ENCODE data around the gene PCDH15. TPM values are rescaled to one million over a fixed set of nuclear protein-coding genes. Genes with fewer than 3 reads are reported as not detected.

Gene PCDH15
- total and polyA plus RNA-seq, 12 donors = 1.9 to 34.2 (median 10.2) TPM

- intact Hi-C loops (cut with DNase I) = no loop called here
- no peak overlapping the region for H3K27ac ChIP-seq
- no peaks in the 10 kb centered on the region for H3K4me1 ChIP-seq (replicated peaks in 1 of 2)
- TF ChIP-seq CTCF (IDR thresholded peaks at IDR 0.05) = no peak
- TF ChIP-seq POLR2A (IDR thresholded peaks at IDR 0.05) = no peak
- no peak for DNase-seq
- no peaks in the 10 kb centered on the region for H3K36me3 ChIP-seq (replicated peaks in 1 of 2)
- no peaks in the 10 kb centered on the region for H3K9me3 ChIP-seq (replicated peaks in 1 of 3)
- H3K4me3 ChIP-seq = no peak overlapping the region
- no peaks in the 10 kb centered on the region for H3K27me3 ChIP-seq
Observed at GRCh38 chr10:54065106-54065505, 735.9 kb downstream of the PCDH15 start.

- H3K9me3 ChIP-seq (replicated peaks in 1 of 3) = no peaks in the 10 kb centered on the region
- TF ChIP-seq POLR2A (IDR thresholded peaks at IDR 0.05) (no peak), CTCF (IDR thresholded peaks at IDR 0.05) (no peak)
- intact Hi-C loops (cut with DNase I) = no loop called here
- H3K27me3 ChIP-seq = no peaks in the 10 kb centered on the region
- no peak overlapping the region for H3K27ac ChIP-seq
- no peak for DNase-seq
- H3K4me1 ChIP-seq (replicated peaks in 1 of 2) = no peaks in the 10 kb centered on the region
- WGBS, 4 donors = 80 to 94% (median 92%) methylated on average over 3 to 5 of the region's 5 CpGs
- no peaks in the 10 kb centered on the region for H3K36me3 ChIP-seq (replicated peaks in 1 of 2)
- H3K4me3 ChIP-seq = no peak overlapping the region
Observed at GRCh38 chr10:54064215-54064614, 736.8 kb downstream of the PCDH15 start.

- DNase-seq = no peak
- Histone ChIP-seq H3K27ac (no peak overlapping the region), H3K4me1 (replicated peaks in 1 of 2) (no peaks in the 10 kb centered on the region), H3K4me3 (no peak overlapping the region), H3K9me3 (replicated peaks in 1 of 3) (no peaks in the 10 kb centered on the region), H3K27me3 (no peaks in the 10 kb centered on the region), H3K36me3 (replicated peaks in 1 of 2) (no peaks in the 10 kb centered on the region)
- TF ChIP-seq CTCF (IDR thresholded peaks at IDR 0.05) (no peak), POLR2A (IDR thresholded peaks at IDR 0.05) (no peak)
- 93 to 96% (median 94%) methylated on average over 4 to 14 of the region's 14 CpGs for WGBS, 4 donors
- intact Hi-C loops (cut with DNase I) = no loop called here
Observed at GRCh38 chr10:54063514-54063913, 737.5 kb downstream of the PCDH15 start.

GRCh38 chr10:54060572-54060971 is 740.5 kb downstream of the PCDH15 start:
- WGBS, 4 donors = 88 to 95% (median 92%) methylated on average over 5 of the region's 5 CpGs
- H3K4me1 ChIP-seq (replicated peaks in 1 of 2) = no peaks in the 10 kb centered on the region
- no peak for DNase-seq
- no peak for TF ChIP-seq CTCF (IDR thresholded peaks at IDR 0.05)
- H3K27me3 ChIP-seq = no peaks in the 10 kb centered on the region
- no peak overlapping the region for H3K27ac ChIP-seq
- no peaks in the 10 kb centered on the region for H3K36me3 ChIP-seq (replicated peaks in 1 of 2)
- no peak overlapping the region for H3K4me3 ChIP-seq
- intact Hi-C loops (cut with DNase I) = no loop called here
- no peaks in the 10 kb centered on the region for H3K9me3 ChIP-seq (replicated peaks in 1 of 3)
